ENCODE measurements around the gene CDC45.

CDC45 gene

DNA sequence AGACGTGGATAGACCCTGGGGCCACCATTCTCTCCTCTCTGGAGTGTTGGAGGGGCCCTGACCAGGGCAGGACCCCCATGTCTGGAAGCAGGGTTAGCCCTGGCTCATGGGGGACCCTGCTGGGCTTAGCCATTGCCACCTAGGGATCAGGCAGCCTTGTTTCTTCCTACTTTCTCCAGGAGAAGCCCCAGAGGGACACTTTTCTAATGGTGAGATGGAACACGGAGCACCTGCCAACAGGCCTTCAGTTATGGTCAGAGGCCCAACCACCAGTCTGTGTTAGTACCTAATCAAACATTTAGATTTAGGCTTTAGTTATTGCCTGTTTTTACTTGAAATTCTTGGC lies 30.3 kb upstream of the CDC45 start:
- no peak for DNase-seq (ENCODE audit: low read depth in 2 of 2)
- H3K4me3 ChIP-seq (replicated peaks in 1 of 2; ENCODE audit: low read depth in 2 of 2, low read length in 2 of 2): no peak overlapping the region
- no peak for TF ChIP-seq CTCF (IDR thresholded peaks at IDR 0.05; ENCODE audit: low read depth, low read length)

DNA sequence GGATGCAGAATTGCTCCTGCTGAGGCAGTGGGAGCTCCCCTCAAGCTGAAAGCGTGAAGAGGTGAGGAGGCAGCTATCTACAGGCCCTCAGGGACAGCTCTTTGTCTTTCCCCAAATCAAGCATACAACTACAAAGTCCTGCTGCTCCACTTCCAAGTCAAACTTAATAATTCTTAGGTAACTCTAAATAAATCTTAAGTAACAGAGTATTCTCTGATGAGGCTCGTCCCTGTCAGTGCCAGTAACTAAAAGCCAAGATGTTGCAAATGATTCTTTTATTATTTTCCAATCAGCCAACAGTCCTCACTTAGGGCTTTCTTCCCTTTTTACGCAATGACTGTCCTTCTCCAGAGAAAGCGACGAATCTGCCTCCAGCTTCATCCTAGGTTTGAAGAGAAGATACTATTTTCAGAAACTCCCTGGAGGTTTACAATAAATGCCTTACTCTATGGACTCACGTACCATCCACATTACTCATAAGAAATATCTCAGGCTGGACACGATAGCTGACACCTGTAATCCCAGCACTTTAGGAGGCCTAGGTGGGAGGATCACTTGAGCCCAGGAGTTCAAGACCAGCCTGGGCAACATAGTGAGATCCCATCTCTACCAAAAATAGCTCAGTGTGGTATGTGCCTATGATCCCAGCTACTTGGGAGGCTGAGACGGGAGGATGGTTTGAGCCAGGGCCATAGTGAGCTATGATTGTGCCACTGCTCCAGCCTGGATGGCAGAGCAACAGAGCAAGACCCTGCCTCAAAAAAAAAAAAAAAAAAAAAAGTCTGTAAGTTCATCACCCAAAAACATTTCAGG lies 29.2 kb upstream of the CDC45 start:
- peak in 1 of 2 donors; percentile 55 for DNase-seq (ENCODE audit: low read depth in 2 of 2)
- TF ChIP-seq CTCF (IDR thresholded peaks at IDR 0.05; ENCODE audit: low read depth, low read length): no peak
- no peak overlapping the region for H3K4me3 ChIP-seq (replicated peaks in 1 of 2; ENCODE audit: low read depth in 2 of 2, low read length in 2 of 2)

GRCh38 chr22:19451570-19451969 lies 28.1 kb upstream of the CDC45 start:
- no peak overlapping the region for H3K4me3 ChIP-seq (replicated peaks in 1 of 2; ENCODE audit: low read depth in 2 of 2, low read length in 2 of 2)
- DNase-seq (ENCODE audit: low read depth in 2 of 2): no peak
- no peak for TF ChIP-seq CTCF (IDR thresholded peaks at IDR 0.05; ENCODE audit: low read depth, low read length)

DNA sequence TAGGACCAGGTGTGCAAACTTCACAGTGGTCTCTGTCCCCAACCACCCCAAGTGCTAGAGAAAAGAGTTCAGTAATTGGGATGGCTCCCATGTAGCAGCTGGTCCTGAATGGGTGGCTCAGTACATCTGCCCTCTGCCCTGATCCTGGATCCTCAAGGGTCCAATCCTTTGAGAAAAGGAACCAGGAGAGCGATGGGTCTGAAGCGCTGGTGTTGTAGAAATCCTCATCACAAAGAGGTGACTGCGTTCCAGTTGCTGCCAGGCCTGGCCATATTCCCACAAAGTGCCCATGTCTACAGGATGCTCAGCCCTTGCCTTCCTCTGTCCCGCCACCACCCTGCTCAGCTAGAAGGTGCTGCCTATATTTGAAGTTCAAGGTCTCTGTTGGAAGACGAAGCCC lies 26.0 kb upstream of the CDC45 start:
- no peak for DNase-seq (ENCODE audit: low read depth in 2 of 2)
- no peak overlapping the region for H3K4me3 ChIP-seq (replicated peaks in 1 of 2; ENCODE audit: low read depth in 2 of 2, low read length in 2 of 2)
- TF ChIP-seq CTCF (IDR thresholded peaks at IDR 0.05; ENCODE audit: low read depth, low read length): no peak

DNA sequence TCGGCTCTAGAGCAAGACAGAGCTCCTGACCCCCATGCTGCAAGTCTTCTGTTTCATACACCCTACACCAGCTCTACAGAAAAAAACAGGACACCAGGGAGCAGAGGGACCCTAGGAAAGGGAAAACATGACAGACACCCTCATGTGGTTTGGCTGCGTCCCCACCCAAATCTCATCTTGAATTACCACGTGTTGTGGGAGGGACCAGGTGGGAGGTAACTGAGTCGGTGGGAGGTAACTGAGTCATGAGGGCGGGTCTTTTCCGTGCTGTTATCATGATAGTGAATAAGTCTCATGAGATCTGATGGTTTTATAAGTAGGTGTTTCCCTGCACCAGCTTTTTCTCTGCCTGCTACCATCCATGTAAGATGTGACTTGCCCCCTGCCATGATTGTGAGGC lies 25.6 kb upstream of the CDC45 start:
- H3K4me3 ChIP-seq (replicated peaks in 1 of 2; ENCODE audit: low read depth in 2 of 2, low read length in 2 of 2): no peak overlapping the region
- TF ChIP-seq CTCF (IDR thresholded peaks at IDR 0.05; ENCODE audit: low read depth, low read length): no peak
- no peak for DNase-seq (ENCODE audit: low read depth in 2 of 2)

GRCh38 chr22:19455033-19455432 lies 24.7 kb upstream of the CDC45 start:
- no peak for DNase-seq (ENCODE audit: low read depth in 2 of 2)
- H3K4me3 ChIP-seq (replicated peaks in 1 of 2; ENCODE audit: low read depth in 2 of 2, low read length in 2 of 2): no peak overlapping the region
- TF ChIP-seq CTCF (IDR thresholded peaks at IDR 0.05; ENCODE audit: low read depth, low read length): no peak
